ENCODE measurements around the gene FBXW4.

The FBXW4 gene

GRCh38 chr10:101565370-101565900 lies 129.5 kb downstream of the FBXW4 start:
- DNase-seq = no peak

GRCh38 chr10:101564490-101564991 lies 130.4 kb downstream of the FBXW4 start:
- no peak for DNase-seq

GRCh38 chr10:101563497-101564040 lies 131.4 kb downstream of the FBXW4 start:
- no peak for DNase-seq

- no peak for DNase-seq
Observed at GRCh38 chr10:101563007-101563406, 132.0 kb downstream of the FBXW4 start.

- no peak for DNase-seq
Observed at GRCh38 chr10:101562231-101562630, 132.7 kb downstream of the FBXW4 start.

- no peak for DNase-seq
Observed at GRCh38 chr10:101561068-101561915, 133.7 kb downstream of the FBXW4 start.

All from CD4-positive, alpha-beta T cell treated with Interleukin-17A for 4 hours (primary cell).